Liver (tissue), 9 donors: ENCODE measurements around the gene CCDC93. TPM values are rescaled to one million over a fixed set of nuclear protein-coding genes. Genes with fewer than 3 reads are reported as not detected.

Experiments
- DNase-seq: peaks from one replicate; pipeline ENCODE4 v3.0.0-alpha.2; 2017; ENCODE audit warnings: low spot score
- H3K27ac ChIP-seq, 2 donors: one replicate each; pipeline ENCODE4 v1.7.0; 2013; ENCODE audit warnings: inconsistent platforms in 2 of 2, low read length in 2 of 2, control low read depth in 1 of 2, low read depth in 1 of 2, mild to moderate bottlenecking in 1 of 2
- H3K27me3 ChIP-seq, 4 donors: one replicate each; pipeline versions ENCODE4 v1.6.1 to v1.7.0; 2013; ENCODE audit warnings: low read length in 3 of 4, inconsistent platforms in 1 of 4, mild to moderate bottlenecking in 1 of 4, moderate library complexity in 1 of 4; ENCODE audit not compliant: control insufficient read depth in 4 of 4, insufficient read depth in 4 of 4
- H3K36me3 ChIP-seq, 4 donors: one replicate each; pipeline versions ENCODE4 v1.6.1 to v1.7.0; 2013; ENCODE audit warnings: low read length in 3 of 4, mild to moderate bottlenecking in 3 of 4, low read depth in 1 of 4, moderate library complexity in 1 of 4; ENCODE audit not compliant: control insufficient read depth in 4 of 4, insufficient read depth in 3 of 4
- H3K4me1 ChIP-seq, 4 donors: one replicate each; pipeline versions ENCODE4 v1.6.1 to v1.7.0; 2013; ENCODE audit warnings: low read length in 3 of 4, mild to moderate bottlenecking in 3 of 4, moderate library complexity in 1 of 4; ENCODE audit not compliant: control insufficient read depth in 4 of 4, insufficient read depth in 4 of 4
- H3K4me3 ChIP-seq, 3 donors: one replicate each; pipeline versions ENCODE4 v1.6.1 to v1.7.0; 2013; ENCODE audit warnings: low read length in 3 of 3, control low read depth in 1 of 3, low read depth in 1 of 3, mild to moderate bottlenecking in 1 of 3
- H3K9ac ChIP-seq, 2 donors: one replicate each; pipeline ENCODE4 v1.7.0; 2013; ENCODE audit warnings: low read length in 2 of 2, mild to moderate bottlenecking in 2 of 2, moderate library complexity in 2 of 2, control low read depth in 1 of 2, low read depth in 1 of 2
- H3K9me3 ChIP-seq, 4 donors: one replicate each; pipeline versions ENCODE4 v1.6.1 to v1.7.0; 2013; ENCODE audit warnings: low read length in 3 of 4; ENCODE audit not compliant: control insufficient read depth in 4 of 4
- EGR1 ChIP-seq, 2 donors: IDR thresholded peaks; 2 replicates each; pipeline ENCODE4 v1.6.1; 2016 to 2018; ENCODE audit warnings: antibody characterized with exemption in 2 of 2, low read depth in 2 of 2
- FOXA1 ChIP-seq: IDR thresholded peaks from 2 replicates; pipeline ENCODE4 v1.6.1; 2016; ENCODE audit warnings: antibody characterized with exemption
- FOXA2 ChIP-seq: IDR thresholded peaks from 2 replicates; pipeline ENCODE4 v1.6.1; 2016; ENCODE audit warnings: antibody characterized with exemption
- GABPA ChIP-seq, 2 donors: IDR thresholded peaks in 1 of 2; conservative IDR thresholded peaks in 1 of 2; 2 replicates each; pipeline ENCODE4 v1.6.1; 2016; ENCODE audit warnings: antibody characterized with exemption in 2 of 2, mild to moderate bottlenecking in 1 of 2, moderate library complexity in 1 of 2
- HNF4A ChIP-seq, 2 donors: conservative IDR thresholded peaks; 2 replicates each; pipeline ENCODE4 v1.6.1; 2016; ENCODE audit warnings: antibody characterized with exemption in 2 of 2, mild to moderate bottlenecking in 2 of 2
- HNF4G ChIP-seq: IDR thresholded peaks from 2 replicates; pipeline ENCODE4 v1.6.1; 2016; ENCODE audit warnings: antibody characterized with exemption
- JUND ChIP-seq, 2 donors: IDR thresholded peaks; 2 replicates each; pipeline ENCODE4 v1.6.1; 2016; ENCODE audit warnings: antibody characterized with exemption in 2 of 2
- NR2F2 ChIP-seq: IDR thresholded peaks from 2 replicates; pipeline ENCODE4 v1.6.1; 2016; ENCODE audit warnings: antibody characterized with exemption
- RAD21 ChIP-seq, 2 donors: IDR thresholded peaks; 2 replicates each; pipeline ENCODE4 v1.6.1; 2016; ENCODE audit warnings: antibody characterized with exemption in 2 of 2, mild to moderate bottlenecking in 2 of 2
- RXRA ChIP-seq, 2 donors: IDR thresholded peaks; 2 replicates each; pipeline ENCODE4 v1.6.1; 2017 to 2018; ENCODE audit warnings: antibody characterized with exemption in 2 of 2, mild to moderate bottlenecking in 1 of 2
- SP1 ChIP-seq: IDR thresholded peaks from 2 replicates; pipeline ENCODE4 v1.6.1; 2018; ENCODE audit warnings: antibody characterized with exemption, mild to moderate bottlenecking
- TAF1 ChIP-seq: conservative IDR thresholded peaks from 2 replicates; pipeline ENCODE4 v1.6.1; 2016; ENCODE audit warnings: antibody characterized with exemption, mild to moderate bottlenecking
- YY1 ChIP-seq: IDR thresholded peaks from 2 replicates; pipeline ENCODE4 v1.6.1; 2016; ENCODE audit warnings: antibody characterized with exemption, mild to moderate bottlenecking
- WGBS: extraction: QIAGEN DNeasy Blood & Tissue Kit; methylation state at CpG from one replicate; pipeline ENCODE4 v1.1.7; 2013; 5-methylcytosine and 5-hydroxymethylcytosine counted together
- polyA plus RNA-seq, 2 donors: library from polyadenylated mRNA; stranded (reverse) in 1 of 2; unstranded in 1 of 2; fragments of 200-250 nt in 1 of 2; fragments of >200 nt in 1 of 2; fragmentation: Nextera tagmentation in 1 of 2; extraction: Ambion mirVana in 1 of 2; gene quantifications; one replicate each; pipeline versions ENCODE4 v1.2.1 to v1.2.3, GENCODE V29; 2013 to 2015
- total RNA-seq, 2 donors: library from RNA; depleted of rRNA; stranded (reverse); fragments of >200 nt; gene quantifications; one replicate each; pipeline ENCODE4 v1.2.3, GENCODE V29; 2014
- TF ChIP-seq, protein P1 (sequence below): fragments of 150-350 bp; IDR thresholded peaks from 2 replicates; pipeline ENCODE4 v1.5.1; 2017; ENCODE audit warnings: improper control_type of control experiment, low read depth, low read length; ENCODE audit not compliant: missing input control
- TF ChIP-seq, protein P2 (sequence below): IDR thresholded peaks from 2 replicates; pipeline ENCODE4 v1.6.1; 2016; ENCODE audit warnings: antibody characterized with exemption
- TF ChIP-seq, protein P3 (sequence below): IDR thresholded peaks from 2 replicates; pipeline ENCODE4 v1.6.1; 2016; ENCODE audit warnings: antibody characterized with exemption
- TF ChIP-seq, protein P4 (sequence below): IDR thresholded peaks from 2 replicates; pipeline ENCODE4 v1.6.1; 2016; ENCODE audit warnings: antibody characterized with exemption
- donor health status: healthy.
- donor health status: healthy.
- donor health status: healthy.
- donor health status: healthy.
- donor health status: healthy.

The CCDC93 gene
- total and polyA plus RNA-seq, 4 donors: 4.0 to 14.2 (median 8.5) TPM

DNA sequence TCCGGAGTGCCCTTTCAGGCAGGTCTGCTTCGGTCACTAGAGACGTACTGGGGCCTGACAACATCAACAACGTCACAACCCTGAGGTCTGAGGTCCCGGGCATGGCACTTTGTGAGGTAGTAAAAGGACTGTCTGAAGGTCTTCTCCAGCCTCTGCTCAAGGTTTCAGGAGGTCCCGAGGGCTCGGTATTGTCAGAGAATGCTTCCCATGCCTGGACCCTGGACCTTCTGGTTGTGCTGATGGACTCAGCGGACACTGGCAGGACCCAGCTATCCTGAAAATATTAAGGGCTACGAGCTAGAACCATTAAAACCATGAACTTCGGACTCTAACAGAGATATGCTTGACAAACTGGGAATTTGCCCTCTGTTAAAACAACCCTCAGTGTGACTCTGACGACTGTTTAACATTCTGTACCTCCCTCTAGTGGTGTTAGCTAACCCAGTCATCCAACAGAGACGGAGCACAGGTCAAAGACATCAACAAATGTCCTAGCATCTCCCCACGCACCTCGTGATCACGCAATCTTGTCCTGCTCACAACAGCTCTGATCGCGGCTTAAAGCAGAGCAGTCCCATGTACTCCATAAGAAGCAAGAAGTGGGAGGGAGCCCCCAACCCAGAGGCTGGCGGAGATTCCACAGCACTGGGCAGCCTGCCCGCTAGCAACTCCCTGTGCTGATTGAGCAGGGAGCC is 96.5 kb downstream of the CCDC93 start (continued):
- TF ChIP-seq, protein P1, sequence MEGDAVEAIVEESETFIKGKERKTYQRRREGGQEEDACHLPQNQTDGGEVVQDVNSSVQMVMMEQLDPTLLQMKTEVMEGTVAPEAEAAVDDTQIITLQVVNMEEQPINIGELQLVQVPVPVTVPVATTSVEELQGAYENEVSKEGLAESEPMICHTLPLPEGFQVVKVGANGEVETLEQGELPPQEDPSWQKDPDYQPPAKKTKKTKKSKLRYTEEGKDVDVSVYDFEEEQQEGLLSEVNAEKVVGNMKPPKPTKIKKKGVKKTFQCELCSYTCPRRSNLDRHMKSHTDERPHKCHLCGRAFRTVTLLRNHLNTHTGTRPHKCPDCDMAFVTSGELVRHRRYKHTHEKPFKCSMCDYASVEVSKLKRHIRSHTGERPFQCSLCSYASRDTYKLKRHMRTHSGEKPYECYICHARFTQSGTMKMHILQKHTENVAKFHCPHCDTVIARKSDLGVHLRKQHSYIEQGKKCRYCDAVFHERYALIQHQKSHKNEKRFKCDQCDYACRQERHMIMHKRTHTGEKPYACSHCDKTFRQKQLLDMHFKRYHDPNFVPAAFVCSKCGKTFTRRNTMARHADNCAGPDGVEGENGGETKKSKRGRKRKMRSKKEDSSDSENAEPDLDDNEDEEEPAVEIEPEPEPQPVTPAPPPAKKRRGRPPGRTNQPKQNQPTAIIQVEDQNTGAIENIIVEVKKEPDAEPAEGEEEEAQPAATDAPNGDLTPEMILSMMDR: peak; percentile 85
- peak; percentile 98 for TF ChIP-seq HNF4G
- peak; percentile 16 for TF ChIP-seq NR2F2
- TF ChIP-seq, protein P2, sequence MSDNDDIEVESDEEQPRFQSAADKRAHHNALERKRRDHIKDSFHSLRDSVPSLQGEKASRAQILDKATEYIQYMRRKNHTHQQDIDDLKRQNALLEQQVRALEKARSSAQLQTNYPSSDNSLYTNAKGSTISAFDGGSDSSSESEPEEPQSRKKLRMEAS: no peak
- TF ChIP-seq EGR1 (IDR thresholded peaks at IDR 0.05; ENCODE audit: low read depth in 2 of 2): no peak
- no peak for TF ChIP-seq FOXA2
- peak; percentile 37 for TF ChIP-seq TAF1
- TF ChIP-seq GABPA (IDR thresholded peaks at IDR 0.05 in 1 of 2, conservative IDR thresholded peaks at IDR 0.05 in 1 of 2): peak in 1 of 2 donors; percentile 87
- TF ChIP-seq JUND (IDR thresholded peaks at IDR 0.05): peak; percentile 50 to 57
- peak; percentile 80 for TF ChIP-seq YY1

DNA sequence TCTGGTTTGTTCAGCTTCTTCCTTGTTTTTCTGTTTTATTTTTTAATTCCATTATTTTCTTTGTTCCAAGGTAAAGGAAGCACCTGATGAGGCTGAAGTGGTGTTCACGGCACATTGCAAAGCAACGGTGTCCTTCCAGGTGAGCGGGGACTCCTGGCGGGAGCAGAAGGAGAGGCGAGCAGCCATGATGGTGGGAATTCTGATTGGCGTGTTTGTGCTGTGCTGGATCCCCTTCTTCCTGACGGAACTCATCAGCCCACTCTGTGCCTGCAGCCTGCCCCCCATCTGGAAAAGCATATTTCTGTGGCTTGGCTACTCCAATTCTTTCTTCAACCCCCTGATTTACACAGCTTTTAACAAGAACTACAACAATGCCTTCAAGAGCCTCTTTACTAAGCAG is 110.9 kb downstream of the CCDC93 start:
- H3K27me3 ChIP-seq: no peaks in the 10 kb centered on the region
- no peak for DNase-seq
- H3K4me1 ChIP-seq: no peaks in the 10 kb centered on the region
- H3K9ac ChIP-seq: no peak overlapping the region
- 87% methylated on average over 7 of the region's 7 CpGs for WGBS
- no peak overlapping the region for H3K4me3 ChIP-seq
- H3K9me3 ChIP-seq: peaks cover 0 to 1% (median 0%) of the 10 kb centered on the region in 4 donors
- TF ChIP-seq HNF4A (conservative IDR thresholded peaks at IDR 0.05): no peak
- TF ChIP-seq, protein P3, sequence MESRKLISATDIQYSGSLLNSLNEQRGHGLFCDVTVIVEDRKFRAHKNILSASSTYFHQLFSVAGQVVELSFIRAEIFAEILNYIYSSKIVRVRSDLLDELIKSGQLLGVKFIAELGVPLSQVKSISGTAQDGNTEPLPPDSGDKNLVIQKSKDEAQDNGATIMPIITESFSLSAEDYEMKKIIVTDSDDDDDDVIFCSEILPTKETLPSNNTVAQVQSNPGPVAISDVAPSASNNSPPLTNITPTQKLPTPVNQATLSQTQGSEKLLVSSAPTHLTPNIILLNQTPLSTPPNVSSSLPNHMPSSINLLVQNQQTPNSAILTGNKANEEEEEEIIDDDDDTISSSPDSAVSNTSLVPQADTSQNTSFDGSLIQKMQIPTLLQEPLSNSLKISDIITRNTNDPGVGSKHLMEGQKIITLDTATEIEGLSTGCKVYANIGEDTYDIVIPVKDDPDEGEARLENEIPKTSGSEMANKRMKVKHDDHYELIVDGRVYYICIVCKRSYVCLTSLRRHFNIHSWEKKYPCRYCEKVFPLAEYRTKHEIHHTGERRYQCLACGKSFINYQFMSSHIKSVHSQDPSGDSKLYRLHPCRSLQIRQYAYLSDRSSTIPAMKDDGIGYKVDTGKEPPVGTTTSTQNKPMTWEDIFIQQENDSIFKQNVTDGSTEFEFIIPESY: no peak
- TF ChIP-seq FOXA1: no peak
- TF ChIP-seq RAD21 (IDR thresholded peaks at IDR 0.05): no peak
- TF ChIP-seq FOXA2: no peak
- TF ChIP-seq EGR1 (IDR thresholded peaks at IDR 0.05; ENCODE audit: low read depth in 2 of 2): no peak
- TF ChIP-seq, protein P4, sequence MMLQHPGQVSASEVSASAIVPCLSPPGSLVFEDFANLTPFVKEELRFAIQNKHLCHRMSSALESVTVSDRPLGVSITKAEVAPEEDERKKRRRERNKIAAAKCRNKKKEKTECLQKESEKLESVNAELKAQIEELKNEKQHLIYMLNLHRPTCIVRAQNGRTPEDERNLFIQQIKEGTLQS: no peak
- TF ChIP-seq, protein P2: no peak
- no peak for TF ChIP-seq SP1
- TF ChIP-seq RXRA (IDR thresholded peaks at IDR 0.05): no peak
- H3K36me3 ChIP-seq: no peaks in the 10 kb centered on the region
- no peak overlapping the region for H3K27ac ChIP-seq

DNA sequence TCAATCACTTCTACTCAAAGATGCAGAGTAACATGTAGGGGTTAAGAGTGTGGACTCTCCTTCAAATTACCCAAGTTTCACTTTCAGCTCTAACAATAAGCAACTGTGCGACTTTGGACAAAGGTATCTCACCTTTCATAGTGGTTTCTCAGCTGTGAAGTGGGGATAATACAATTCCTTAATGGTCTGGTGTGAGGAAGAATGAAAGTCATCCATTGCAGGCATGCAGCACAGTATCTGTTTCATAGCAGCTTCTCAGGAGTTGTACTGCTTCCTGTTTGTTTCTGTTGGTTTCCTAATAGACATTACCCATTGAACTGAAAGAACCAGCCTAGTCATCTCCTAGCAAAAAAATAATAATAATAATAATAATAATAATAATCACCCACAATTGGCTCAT is 125.0 kb downstream of the CCDC93 start:
- Histone ChIP-seq H3K4me1 (no peaks in the 10 kb centered on the region), H3K4me3 (no peak overlapping the region), H3K27ac (no peak overlapping the region), H3K36me3 (no peaks in the 10 kb centered on the region), H3K9me3 (peaks cover 0 to 5% (median 2%) of the 10 kb centered on the region in 4 donors), H3K9ac (no peak overlapping the region), H3K27me3 (peaks cover 0 to 3% (median 0%) of the 10 kb centered on the region in 4 donors)
- no peak for DNase-seq
- 78% methylated on average over 1 of the region's 1 CpG for WGBS
- TF ChIP-seq, protein P3: no peak
- TF ChIP-seq SP1 (no peak), JUND (IDR thresholded peaks at IDR 0.05) (no peak), HNF4A (conservative IDR thresholded peaks at IDR 0.05) (no peak), TAF1 (no peak), FOXA2 (no peak), YY1 (no peak), RAD21 (IDR thresholded peaks at IDR 0.05) (no peak), HNF4G (no peak), EGR1 (IDR thresholded peaks at IDR 0.05; ENCODE audit: low read depth in 2 of 2) (no peak), RXRA (IDR thresholded peaks at IDR 0.05) (no peak), FOXA1 (no peak), GABPA (IDR thresholded peaks at IDR 0.05 in 1 of 2, conservative IDR thresholded peaks at IDR 0.05 in 1 of 2) (no peak), NR2F2 (no peak)
- TF ChIP-seq, protein P1: no peak
- TF ChIP-seq, protein P4: no peak
- TF ChIP-seq, protein P2: no peak
